GM18508 (cell line): ENCODE results near the gene THRB.
"Not testable (repeated sequence)": the region's sequence is repeated elsewhere in the genome, so short reads cannot be mapped to it uniquely, and the experiment has no call there.

Source experiments
- ATAC-seq: cut with Tn5 transposase; IDR thresholded peaks from one replicate; pipeline ENCODE4 v1.9.1; 2021; ENCODE audit warnings: moderate number of reproducible peaks; ENCODE audit not compliant: insufficient read depth, unreplicated experiment

Gene THRB

DNA sequence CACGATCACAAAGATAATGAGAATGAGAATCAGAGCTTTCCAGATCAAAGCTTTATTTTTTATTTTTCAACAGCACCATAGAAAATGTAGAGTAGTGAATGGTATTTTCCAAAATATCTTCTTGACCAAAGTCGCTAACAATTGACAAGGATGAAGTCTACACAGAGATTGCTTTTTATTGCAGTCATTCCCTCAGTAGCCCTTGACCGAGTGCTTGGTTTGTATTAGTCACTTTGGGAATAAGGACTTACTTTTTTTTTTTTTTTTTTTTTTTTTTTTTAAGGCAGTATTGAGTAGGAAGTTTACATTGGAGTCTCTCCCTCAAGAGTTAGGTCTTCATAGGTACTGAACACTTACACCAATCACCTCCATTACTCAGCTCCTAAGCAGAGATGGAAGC, 39.8 kb downstream of the THRB start:
- no peak for ATAC-seq

DNA sequence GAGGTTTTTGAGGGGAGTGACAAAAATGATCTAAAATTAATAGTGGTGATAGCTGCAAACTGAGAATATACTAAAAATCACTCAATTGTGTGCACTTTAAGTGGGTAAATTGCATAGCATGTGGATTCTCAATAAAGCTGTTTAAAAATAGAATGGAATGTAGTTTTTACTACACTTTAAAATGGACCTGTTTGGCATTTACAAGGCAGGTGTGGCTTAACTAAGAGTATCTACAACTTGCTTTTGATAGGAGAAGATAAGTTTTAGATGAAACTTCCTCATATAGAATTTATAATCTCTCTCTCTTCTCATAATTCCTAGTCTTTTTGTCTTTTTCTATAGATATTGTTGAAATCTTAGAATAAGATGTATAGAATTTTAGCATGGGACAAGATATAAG, 40.3 kb downstream of the THRB start:
- no peak for ATAC-seq

DNA sequence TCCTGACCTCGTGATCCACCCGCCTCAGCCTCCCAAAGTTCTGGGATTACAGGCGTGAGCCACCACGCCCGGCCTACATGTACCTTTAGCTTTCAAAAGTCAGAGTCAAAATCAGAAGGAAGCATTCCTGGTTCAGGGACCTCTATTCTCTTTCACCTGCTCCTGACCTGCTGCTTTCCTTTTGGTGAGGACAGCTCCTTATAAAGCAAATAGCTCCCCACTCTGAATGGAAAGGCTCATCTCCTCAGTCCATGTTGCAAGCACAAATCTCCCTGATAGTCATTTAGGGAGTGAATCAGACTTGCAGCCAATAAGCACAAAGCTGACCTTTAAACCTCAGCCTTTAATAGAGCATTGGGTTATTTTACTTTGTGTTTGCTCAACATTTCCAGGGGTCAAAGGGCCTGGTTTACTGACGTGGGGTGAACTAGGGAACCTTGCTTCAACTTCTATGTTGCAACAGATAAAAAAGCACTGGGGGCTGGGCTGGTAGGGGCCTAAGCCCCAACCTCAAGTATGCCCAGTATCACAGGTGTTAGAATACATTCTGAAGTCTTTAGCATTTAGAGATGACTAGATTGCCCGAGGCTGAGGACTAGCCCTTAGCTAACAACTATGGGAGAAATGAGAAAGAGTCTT, 43.1 kb downstream of the THRB start:
- ATAC-seq: no peak

DNA sequence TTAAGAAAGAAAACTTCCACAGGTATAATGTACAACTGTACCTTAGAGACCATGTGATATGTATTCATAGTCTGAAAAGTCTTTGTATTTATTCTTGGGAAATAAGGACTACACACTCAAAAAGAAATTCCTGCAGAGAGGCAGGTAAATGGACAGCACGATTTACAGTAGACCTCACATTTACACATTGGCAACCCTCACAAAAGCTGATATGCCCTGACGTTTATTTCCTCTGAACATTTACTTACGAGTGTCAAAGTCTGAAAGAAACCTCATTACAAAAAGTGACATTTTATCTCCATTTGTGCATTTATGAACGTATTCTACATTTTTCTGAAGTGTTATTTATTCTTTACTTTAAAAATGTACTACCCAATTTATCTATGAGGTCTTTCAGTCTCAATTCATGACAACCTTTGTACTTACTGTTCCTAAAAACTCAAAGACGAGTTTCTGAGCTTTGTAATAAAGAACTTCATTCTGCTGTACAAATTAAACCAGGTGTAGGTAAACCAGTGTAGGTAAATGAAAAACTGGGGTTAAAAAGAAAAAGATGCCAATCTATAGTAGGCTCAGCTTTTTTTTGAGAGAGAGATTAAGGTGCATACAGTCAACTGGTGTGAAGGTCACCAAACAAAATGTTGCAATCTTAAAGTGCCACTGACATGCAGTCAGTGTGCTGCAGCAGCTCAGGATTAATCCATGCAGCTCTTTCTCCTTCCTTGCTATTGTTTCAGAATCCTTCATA, 44.3 kb downstream of the THRB start:
- ATAC-seq: no peak

DNA sequence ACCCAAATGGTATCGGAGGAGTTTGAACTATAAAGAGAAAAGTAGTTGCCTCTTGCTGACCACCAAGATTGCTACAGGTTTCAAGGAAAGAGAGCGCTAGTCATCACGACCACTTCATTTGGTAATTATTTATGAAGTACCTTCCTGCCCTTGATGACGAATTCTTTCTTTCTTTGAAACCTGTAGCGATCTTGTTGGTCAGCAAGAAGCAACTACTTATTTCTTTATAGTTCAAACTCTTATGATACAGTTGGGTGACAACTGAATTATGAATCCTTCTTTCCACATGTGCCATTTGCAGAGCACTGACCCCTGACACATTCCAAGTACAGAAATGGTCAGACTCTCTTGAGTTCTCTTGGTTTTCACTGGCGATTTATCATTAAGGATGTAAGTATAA, 46.8 kb downstream of the THRB start:
- no peak for ATAC-seq

DNA sequence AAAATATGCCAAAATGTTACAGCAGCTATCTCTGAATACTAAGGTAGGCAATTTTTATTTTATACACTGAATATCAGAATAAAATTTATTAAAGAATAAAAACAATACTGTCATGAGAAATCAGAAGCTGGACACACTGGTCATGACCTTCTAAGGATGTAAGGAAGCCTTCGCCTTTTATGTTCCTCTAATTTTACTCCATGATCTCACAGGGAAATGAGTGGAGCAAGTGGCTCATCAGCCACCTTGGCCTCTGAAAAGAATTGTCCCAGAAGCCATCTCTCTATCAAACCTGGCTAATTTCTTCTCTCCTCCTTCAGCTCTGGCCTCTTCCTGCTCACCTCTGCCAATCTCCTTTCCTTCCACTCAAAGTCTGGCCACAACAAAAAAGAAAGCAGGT, 48.6 kb downstream of the THRB start:
- no peak for ATAC-seq

DNA sequence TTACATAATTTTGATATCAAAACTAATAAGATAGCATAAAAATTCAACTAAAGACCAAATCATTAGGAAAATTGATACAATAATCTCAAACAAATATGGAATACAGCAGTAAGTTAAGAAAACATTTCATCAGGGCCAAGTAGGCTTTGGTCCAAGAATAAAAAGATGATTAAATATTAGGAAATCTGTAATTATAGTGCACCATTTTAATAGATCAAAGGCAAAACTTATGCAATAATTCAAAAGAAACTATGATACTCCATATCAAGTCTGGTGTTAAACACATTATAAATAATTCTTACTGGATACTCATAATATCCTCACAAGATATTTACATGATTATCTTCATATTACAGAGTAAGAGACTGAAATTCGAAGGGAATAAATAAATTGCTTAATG, 51.2 kb downstream of the THRB start:
- no peak for ATAC-seq

DNA sequence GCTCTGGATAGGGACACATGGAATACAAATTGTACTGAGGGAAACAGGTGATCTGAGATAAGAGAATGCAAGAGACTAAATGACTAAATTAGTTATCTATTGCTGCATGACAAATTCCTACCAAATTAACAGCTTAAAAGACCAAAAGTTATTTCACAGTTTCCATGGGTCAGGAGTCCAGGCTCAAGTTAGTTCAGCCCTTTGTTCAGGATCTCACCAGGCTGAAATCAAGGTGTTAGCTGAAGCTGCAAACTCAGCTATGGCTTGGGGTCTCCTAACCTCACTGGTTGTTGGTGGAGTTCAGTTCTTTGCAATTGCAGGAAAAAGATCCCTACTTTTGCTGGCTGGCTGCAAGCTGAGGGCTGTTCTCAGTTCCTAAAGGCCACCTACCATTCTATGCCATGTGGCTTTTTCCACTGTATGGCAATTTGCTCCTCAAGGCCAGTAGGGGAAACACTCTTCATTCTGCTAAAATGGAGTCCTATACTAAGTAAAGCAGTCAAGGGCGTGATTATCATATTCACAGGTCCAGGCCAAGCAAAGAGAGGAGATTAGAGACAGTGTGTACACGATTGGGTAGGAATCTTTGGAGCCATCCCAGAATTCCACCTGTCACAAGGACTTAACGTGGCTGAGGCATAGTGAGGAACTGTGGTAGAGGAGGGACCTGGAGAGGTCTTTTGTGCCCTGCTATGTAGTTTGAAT, 53.7 kb downstream of the THRB start:
- no peak for ATAC-seq

DNA sequence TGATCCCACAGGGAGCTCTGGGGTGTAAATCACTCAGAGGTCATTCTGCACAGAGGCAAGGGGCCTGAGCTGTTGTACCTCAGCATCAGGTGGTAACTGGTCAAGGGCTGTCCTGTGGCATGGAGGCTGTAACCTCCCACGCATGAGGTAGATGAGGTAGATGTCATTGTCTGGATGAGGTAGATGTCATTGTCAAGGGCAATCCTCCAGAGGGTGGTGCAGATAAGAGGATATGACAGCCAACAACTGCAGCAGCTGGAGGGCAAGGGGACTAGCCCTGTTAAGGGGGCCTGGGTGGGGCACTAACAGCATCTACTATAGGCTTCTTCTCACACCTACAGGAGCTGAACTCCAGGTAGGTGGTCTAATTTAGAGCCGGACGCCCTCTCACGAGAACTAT, 55.6 kb downstream of the THRB start:
- no peak for ATAC-seq

DNA sequence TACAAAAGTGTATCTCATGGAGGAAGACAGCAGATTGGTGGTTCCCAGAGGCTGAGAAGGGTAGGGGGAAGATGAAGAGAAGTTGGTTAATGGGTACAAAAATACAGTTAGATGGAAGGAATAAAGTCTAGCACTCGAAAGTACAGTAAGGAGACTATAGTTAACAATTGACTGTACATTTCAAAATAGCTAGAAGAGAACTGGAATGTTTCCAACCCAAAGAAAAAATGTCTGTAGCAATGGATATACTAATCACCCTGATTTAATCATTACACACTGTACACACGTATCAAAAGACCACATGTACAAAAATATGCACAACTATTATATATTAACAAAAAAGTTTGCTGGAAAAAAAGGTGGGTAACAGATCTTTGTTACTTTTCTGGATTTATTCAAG, 57.3 kb downstream of the THRB start:
- no peak for ATAC-seq

DNA sequence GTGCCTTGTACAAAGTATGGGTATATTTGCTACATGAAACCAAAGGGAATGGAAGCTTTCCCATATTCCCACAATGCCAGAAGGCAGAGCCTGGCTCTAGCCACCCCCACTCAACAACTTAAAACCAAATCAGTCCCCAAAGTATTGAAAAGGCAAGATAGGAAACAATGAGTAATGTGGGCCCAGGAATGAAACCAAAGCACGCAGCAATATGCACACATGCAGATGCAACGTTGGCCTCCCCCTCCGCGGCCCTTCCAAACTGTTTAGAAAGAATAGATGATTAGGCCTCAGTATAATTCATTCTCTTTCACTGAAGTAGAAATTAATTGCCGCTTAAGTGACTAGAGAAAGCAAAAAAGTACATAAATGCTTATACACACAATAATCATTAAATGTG, 59.1 kb downstream of the THRB start:
- no peak for ATAC-seq

DNA sequence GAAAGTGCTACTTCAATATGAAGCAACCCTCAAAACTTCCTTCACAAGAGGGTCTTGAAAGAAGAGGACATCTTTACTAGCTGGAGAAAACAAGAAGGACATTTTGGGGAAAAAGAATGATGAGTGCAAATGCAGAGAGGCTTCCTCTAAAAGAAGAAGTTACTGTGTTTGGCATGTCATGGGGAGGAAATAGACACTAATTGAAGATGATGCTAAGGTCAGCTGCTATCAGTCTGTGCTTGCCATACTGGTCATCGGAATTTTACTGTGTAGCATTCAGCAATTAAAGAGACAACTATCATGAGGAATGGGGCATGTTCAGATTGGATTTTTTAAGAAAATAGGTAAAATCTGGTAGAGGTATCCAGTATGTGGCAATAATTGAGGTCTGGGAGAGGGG, 60.0 kb downstream of the THRB start:
- ATAC-seq: no peak

DNA sequence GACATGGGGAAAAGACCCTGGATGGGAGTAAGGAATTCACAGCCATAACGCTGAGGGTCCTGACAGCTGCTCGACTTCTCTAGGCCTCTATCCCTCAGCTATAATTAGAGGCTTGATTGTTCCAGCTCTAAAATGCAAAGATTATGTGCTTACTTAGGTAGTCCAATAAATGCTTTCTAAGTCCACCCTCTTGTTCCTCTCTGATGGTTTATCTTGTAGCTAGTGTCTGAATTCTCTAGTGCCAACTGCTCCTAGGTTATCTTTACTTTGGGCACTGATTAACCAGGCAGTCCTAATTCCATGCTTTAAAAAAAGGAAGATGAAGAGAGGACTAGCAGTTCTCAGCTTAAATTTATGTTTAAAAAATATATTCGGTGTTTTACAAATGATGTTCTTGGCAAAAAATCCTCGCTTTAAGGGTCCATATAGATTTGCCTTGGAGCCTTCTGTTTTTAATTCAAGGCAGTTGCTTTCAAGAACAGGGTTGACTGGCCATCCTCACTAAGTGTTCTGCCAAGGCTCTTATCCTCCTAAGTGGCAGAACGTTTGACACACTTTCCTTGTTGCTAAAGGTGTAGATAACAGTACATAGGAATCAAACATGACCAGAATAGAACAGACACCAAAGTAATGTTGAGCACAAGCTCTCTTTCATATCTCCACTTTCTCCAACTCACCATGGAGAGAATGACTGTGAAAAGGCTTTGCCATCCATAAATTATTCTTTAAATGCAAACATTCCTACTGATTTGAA, 60.6 kb downstream of the THRB start:
- no peak for ATAC-seq

DNA sequence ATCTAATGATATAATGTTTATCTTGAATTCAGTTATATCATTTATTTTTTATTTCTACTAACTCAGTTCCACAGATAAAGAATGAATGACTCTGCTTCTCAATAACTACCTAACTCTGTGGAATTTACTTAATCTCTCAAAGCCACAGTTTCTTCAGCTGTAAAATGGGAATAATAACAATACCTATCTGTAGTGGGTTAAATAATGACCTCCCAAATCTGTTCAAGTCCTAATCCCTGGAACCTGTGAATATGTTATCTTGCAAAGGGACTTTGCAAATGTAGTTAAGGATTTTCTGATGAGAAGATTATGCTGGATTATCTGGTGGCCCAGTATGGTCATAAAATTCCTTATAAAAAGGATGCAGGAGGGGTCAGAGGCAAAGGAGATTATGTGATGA, 61.7 kb downstream of the THRB start:
- ATAC-seq: no peak

DNA sequence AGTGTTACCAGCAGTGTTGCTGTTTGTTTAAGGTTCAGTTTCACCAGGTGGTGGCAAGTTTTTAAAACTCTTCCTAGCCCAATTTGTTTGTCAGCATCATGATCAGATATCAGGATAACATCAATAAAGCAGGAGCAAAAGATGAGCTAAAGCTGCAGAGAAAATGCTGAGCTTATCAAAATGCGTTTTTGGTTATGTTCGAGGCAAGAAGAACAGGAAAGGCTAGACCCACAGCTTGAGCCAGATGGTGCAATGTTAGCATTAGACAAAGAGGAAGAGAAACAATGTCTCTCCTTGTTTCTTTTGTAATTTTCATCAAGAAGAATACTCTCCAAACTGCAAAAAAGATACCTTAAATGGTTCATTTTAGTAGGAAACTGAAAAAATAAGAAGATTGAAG, 66.2 kb downstream of the THRB start:
- no peak for ATAC-seq

DNA sequence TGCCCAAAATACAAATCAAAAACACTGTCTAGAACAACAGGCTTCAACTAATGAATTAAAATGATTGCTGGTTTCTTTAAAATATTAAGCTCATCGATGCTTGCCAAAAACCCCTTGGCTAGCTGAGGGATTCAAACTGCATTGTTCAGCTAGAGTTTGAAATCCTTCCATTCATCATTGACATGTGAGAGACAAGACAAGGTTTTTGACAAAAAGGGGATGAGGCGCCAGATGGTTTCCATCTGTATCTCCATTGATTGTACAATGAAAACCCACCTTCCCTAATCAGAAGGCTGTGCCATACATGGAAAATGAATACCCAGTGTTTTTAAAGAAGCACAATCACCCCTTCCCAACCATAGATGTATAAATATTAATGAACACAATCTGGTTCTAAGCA, 67.8 kb downstream of the THRB start:
- ATAC-seq: no peak

DNA sequence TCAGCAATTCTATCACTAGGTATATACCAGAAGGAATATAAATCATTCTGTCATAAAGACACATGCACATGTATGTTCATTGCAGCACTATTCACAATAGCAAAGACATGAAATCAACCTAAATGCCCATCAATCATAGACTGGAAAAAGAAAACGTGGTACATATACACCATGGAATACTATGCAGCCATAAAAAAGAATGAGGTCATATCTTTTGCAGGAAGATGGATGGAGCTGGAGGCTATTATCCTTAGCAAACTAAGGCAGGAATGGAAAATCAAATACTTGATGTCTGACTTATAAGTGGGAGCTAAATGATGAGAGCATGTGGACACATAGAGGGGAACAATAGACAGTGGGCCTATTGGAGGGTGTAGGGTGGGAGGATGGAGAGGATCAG, 73.8 kb downstream of the THRB start:
- ATAC-seq: not testable (repeated sequence)

DNA sequence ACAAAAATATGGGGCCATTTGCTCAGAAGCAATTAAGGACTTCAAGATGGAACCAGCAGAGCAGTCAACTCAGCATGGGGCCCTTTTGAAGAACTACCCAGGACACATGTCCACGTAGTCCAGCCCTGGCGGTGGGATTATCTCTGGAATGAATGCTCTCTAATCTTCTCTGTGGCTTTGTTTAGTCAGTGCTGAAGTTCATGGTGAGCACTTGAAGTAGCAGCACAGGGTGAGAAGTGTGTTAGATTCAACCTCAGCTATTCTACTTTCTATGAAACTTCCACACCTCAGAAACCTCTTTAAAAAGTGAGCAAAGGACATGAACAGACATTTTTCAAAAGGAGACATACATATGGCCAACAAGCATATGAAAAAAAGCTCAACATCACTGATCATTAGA, 74.4 kb downstream of the THRB start:
- no peak for ATAC-seq

DNA sequence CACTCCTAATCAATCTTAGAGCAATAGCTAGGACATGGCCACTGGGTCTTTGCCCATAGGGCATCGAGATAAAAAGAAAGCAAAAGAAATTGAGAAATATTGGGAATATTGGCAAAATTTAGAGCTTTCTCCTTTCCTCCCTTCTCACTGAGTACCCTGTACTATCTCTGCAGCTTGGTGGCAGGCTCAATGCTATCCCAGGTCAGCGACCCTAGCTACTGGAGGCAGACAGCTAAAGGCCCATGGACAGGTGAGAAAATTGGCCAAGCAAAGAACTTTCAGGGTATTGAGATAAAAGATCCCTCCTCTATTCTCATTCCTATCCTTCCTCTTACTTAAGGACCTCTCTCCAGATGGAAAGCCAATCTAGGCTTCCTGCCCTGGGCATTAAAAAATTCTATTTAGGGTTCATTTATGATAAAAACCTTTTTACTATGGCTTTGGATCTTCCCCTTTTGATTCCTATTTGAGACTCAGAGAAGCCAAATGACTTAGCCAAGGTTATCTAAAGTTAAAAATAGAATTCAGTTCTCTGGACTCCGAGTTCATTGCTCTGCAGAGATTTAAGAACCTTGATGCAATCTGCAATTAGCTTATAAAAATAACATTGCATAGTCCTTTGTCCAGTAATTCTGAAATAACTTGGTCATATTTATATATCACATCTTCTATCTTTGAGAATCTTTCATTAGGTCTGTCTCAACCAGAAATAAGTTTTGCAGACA, 75.4 kb downstream of the THRB start:
- ATAC-seq: no peak

DNA sequence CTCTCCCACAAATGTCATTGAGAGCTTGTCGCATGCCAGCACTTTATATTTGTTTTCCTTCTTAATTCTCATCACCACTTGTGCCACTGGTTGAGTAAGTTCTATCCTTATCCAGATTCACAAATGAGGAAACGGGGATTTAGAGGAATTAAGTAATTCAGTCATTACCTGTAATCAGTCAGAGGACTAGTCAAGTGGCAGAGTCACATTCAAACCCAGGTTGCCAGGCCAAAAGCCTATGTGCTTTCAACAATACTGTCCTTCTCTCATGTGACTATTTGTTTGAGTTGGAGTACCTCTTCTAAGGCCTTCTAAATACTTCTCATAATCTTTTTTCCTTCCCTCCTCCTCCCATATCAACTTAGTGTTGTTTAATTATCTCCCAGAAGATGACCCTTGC, 76.9 kb downstream of the THRB start:
- no peak for ATAC-seq
